Lower leg skin (tissue), 3 donors: ENCODE results near the gene FIBCD1.

Source experiments
- POLR2A ChIP-seq, 2 donors: fragments of 450-650 bp; IDR thresholded peaks; one replicate each; pipeline ENCODE4 v1.6.1; 2016 to 2017; ENCODE audit warnings: antibody characterized with exemption in 2 of 2, mild to moderate bottlenecking in 1 of 2, moderate library complexity in 1 of 2
- TF ChIP-seq, protein P1 (sequence below), 3 donors: fragments of 450-650 bp; IDR thresholded peaks; one replicate each; pipeline ENCODE4 v1.5.1; 2016; ENCODE audit warnings: antibody characterized with exemption in 3 of 3, mild to moderate bottlenecking in 3 of 3, moderate library complexity in 2 of 3

DNA sequence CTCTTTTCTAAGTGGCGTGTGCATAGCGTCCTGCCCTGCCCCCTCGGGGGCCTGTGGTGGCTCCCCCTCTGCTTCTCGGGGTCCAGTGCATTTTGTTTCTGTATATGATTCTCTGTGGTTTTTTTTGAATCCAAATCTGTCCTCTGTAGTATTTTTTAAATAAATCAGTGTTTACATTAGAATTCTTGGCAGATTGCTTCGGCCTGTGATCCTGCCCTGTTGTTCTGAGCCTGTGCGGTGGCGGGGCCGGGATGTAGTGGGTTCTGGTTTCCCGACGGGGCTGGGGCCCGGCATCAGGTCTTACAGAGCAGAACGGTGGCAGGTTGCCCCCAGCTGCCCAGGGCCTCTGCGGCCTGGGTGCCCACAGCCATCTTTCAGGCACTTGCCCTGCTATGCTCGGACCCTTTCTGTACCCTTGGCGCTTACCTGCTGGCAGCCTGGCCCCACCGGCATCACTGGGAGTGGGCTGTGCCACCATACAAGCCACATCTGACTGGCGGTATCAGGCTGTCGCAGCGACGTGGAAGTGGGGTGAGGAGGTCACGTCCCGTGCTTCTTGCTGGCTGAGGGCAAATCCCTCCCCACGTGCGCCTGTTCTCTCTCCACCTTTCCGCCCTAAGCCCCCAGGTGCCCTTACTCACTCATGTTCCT lies 51.4 kb downstream of the FIBCD1 start:
- TF ChIP-seq, protein P1, sequence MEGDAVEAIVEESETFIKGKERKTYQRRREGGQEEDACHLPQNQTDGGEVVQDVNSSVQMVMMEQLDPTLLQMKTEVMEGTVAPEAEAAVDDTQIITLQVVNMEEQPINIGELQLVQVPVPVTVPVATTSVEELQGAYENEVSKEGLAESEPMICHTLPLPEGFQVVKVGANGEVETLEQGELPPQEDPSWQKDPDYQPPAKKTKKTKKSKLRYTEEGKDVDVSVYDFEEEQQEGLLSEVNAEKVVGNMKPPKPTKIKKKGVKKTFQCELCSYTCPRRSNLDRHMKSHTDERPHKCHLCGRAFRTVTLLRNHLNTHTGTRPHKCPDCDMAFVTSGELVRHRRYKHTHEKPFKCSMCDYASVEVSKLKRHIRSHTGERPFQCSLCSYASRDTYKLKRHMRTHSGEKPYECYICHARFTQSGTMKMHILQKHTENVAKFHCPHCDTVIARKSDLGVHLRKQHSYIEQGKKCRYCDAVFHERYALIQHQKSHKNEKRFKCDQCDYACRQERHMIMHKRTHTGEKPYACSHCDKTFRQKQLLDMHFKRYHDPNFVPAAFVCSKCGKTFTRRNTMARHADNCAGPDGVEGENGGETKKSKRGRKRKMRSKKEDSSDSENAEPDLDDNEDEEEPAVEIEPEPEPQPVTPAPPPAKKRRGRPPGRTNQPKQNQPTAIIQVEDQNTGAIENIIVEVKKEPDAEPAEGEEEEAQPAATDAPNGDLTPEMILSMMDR (IDR thresholded peaks at IDR 0.05) = no peak
- no peak for TF ChIP-seq POLR2A (IDR thresholded peaks at IDR 0.05)
